HEK293 (cell line): ENCODE results near the gene MAGEC3.

Source experiments
- BCL11A ChIP-seq: fragments of 450-650 bp; formaldehyde crosslinking; IDR thresholded peaks from 2 replicates; pipeline ENCODE4 v1.5.1; 2016; ENCODE audit warnings: low read depth, missing biosample characterization, missing genetic modification characterization
- CTCF ChIP-seq: fragments of 450-650 bp; formaldehyde crosslinking; IDR thresholded peaks from 2 replicates; pipeline ENCODE4 v1.5.1; 2016; ENCODE audit warnings: missing biosample characterization, missing genetic modification characterization
- OSR2 ChIP-seq: fragments of 450-650 bp; formaldehyde crosslinking; IDR thresholded peaks from 2 replicates; pipeline ENCODE4 v1.5.1; 2016; ENCODE audit warnings: missing biosample characterization, missing genetic modification characterization
- ZNF280D ChIP-seq: fragments of 450-650 bp; formaldehyde crosslinking; IDR thresholded peaks from 2 replicates; pipeline ENCODE4 v1.5.1; 2016; ENCODE audit warnings: missing biosample characterization, missing genetic modification characterization
- ZNF292 ChIP-seq: fragments of 450-650 bp; formaldehyde crosslinking; IDR thresholded peaks from 2 replicates; pipeline ENCODE4 v1.5.1; 2016; ENCODE audit warnings: low read depth, missing biosample characterization, missing genetic modification characterization, borderline replicate concordance
- ZNF324 ChIP-seq: fragments of 450-650 bp; formaldehyde crosslinking; IDR thresholded peaks from 2 replicates; pipeline ENCODE4 v1.5.1; 2016; ENCODE audit warnings: missing biosample characterization, missing genetic modification characterization
- ZNF837 ChIP-seq: fragments of 450-650 bp; formaldehyde crosslinking; IDR thresholded peaks from 2 replicates; pipeline ENCODE4 v1.5.1; 2016; ENCODE audit warnings: missing biosample characterization, missing genetic modification characterization
- TF ChIP-seq, protein P1 (sequence below): fragments of 450-650 bp; formaldehyde crosslinking; IDR thresholded peaks from 2 replicates; pipeline ENCODE4 v1.5.1; 2016; ENCODE audit warnings: missing biosample characterization, missing genetic modification characterization, low read depth

DNA sequence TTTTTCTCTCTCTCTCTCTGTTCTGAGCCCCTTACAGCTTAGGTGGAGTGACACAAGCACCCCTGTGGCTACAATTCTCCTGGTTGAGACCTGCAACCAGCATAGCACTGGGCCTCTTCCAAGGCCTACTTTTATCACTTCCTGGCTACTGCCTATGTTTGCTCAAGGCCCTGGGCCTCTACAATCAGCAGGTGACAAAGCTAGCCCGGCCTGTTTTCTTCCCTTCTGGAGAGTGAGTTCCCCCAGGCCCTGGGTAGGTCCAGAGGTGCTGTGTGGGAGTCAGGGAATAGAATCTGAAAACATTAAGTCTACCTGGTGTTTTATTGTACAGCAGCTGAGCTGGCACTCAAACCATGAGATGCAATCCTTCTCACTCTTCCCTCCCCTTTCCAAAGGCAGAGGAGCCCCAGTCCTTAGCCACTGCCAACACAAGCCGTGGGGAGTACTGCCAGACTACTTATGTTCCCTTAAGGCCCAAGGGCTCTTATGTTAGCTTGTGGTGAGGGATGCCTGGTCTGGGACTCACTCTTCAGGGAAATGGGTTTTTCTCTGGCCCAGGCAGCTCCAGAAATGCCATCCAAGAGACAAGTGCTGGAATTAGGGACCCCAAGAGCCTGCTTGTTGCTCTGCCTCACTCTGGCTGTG, 23.8 kb upstream of the MAGEC3 start:
- TF ChIP-seq CTCF (tag by site-specific recombination): no peak
- no peak for TF ChIP-seq ZNF837 (tag by site-specific recombination)
- TF ChIP-seq OSR2 (tag by site-specific recombination): no peak
- TF ChIP-seq, protein P1, sequence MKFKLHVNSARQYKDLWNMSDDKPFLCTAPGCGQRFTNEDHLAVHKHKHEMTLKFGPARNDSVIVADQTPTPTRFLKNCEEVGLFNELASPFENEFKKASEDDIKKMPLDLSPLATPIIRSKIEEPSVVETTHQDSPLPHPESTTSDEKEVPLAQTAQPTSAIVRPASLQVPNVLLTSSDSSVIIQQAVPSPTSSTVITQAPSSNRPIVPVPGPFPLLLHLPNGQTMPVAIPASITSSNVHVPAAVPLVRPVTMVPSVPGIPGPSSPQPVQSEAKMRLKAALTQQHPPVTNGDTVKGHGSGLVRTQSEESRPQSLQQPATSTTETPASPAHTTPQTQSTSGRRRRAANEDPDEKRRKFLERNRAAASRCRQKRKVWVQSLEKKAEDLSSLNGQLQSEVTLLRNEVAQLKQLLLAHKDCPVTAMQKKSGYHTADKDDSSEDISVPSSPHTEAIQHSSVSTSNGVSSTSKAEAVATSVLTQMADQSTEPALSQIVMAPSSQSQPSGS: no peak
- no peak for TF ChIP-seq BCL11A (tag by site-specific recombination)
- TF ChIP-seq ZNF280D (tag by site-specific recombination): no peak
- no peak for TF ChIP-seq ZNF324 (tag by site-specific recombination)
- no peak for TF ChIP-seq ZNF292 (tag by site-specific recombination)
